GM19438 (cell line): ENCODE results near the gene FBXW12.

ENCODE experiments used
- ATAC-seq: cut with Tn5 transposase; IDR thresholded peaks from one replicate; pipeline ENCODE4 v1.9.1; 2021; ENCODE audit warnings: low read depth; ENCODE audit not compliant: unreplicated experiment

The FBXW12 gene

DNA sequence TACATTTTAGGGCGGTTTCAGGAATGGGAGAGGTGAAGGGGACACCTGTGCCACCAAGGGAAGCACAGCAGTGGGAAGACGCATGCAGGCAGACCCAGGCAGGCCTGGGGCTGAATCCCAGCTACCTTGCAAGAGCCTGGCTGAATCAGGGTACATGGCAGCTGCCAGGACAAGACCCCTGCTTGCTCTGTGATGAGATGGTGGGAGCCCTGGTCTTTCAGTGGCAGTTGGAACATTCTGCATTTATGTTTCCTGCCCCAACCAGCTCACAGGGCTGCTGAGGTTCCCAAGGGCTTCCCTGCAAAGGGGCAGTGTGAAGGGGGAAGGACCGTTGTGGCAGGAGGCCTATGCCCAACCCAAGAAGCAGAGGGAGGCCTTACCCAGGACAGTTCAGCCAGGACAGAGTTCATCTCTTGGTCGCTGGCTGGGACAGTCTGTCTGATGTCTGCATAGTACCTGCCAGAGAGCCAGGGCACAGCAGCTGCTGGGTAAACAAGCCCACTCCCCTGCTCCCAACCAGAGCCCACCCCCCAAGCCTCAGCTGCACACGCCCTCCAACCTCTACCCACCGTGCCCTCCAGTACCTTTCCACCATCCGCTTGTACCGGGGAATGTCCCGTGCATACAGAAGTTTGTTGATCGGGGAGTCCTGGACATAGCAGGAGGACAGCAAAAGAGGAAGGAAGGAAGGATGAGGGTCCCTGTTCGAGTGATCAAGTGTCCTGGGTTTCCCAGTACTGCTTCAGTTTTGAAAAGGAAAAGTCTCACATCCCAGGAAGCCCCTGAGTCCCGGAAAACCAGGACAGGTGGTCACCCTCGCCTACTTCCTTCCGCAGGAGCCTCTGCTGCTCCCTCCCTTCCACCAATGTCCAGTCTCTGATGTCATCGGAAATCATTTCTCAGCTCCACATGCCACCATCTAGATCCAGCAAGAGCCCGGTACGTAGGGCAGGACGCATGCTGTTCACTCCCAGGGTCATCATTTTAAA is 34.7 kb downstream of the FBXW12 start:
- no peak for ATAC-seq

DNA sequence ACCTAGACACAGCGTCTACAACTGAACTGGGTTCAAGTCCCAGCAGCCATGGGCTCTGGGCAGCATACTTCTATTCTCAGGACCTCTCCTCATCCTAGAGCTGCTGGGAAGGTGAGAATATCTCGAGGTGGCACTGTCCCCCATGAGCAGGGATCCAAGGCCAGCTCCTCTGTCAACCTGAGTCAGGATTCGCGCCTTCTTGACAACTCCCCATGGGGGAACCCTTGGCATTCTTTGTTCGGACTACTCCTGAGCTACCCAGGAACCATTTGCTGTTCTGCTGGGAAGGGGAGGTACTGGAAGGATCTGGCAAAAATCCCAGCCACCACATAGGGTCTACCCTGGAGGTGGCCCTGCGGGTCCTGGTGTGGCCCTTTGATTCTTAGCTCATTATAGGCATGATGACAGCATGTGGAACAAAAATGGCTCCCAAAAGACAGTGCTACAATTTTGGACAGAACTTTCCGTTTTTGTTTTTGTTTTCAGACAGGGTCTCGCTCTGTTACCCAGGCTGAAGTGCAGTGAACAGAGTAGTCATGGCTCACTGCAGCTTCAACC is 35.6 kb downstream of the FBXW12 start:
- no peak for ATAC-seq

- no peak for ATAC-seq
Measured at GRCh38 chr3:48408823-48409281, 36.8 kb downstream of the FBXW12 start.

DNA sequence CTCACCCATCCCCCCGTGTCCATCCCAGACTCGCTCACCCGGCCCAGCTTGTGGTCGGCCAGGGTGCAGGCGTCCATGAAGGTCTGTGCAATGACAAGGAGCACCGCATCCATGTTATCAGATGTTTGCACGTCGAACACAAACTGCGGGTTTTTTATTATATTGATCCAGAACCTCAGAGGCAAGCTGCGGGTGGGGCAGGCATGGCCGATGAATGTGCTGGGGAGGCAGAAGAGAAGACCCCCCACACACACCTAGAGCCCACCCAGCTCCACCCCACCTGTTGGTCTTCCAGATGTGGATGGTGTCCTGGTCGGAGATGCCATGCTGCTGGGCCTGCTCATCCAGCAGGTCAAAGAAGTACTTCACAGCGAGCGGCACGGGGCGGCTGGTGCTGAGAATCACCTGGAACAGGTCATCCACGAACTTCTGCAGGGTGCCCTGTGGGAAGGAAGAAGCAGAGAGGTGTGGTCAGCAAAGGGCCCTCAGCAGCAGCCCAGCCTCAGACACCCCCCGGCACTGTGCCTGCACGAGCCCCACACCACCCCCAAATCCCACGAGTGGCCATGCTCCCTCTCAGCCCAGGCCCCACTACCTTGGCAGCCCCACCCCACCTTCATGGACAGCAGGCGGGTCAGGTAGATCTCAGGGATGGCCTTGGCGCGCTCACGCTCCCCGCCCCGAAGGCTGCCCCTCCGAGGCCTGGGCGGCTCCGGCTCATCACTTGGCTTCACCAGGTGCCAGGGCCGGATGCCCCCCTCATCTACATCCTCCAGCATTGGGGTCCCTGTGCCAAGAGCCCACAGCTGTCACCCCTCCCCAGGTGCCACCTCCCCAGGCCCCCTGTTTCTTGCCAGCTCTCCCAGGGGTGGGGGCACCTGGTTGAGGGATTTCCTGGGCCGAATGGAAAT is 37.5 kb downstream of the FBXW12 start:
- ATAC-seq, result no peak

DNA sequence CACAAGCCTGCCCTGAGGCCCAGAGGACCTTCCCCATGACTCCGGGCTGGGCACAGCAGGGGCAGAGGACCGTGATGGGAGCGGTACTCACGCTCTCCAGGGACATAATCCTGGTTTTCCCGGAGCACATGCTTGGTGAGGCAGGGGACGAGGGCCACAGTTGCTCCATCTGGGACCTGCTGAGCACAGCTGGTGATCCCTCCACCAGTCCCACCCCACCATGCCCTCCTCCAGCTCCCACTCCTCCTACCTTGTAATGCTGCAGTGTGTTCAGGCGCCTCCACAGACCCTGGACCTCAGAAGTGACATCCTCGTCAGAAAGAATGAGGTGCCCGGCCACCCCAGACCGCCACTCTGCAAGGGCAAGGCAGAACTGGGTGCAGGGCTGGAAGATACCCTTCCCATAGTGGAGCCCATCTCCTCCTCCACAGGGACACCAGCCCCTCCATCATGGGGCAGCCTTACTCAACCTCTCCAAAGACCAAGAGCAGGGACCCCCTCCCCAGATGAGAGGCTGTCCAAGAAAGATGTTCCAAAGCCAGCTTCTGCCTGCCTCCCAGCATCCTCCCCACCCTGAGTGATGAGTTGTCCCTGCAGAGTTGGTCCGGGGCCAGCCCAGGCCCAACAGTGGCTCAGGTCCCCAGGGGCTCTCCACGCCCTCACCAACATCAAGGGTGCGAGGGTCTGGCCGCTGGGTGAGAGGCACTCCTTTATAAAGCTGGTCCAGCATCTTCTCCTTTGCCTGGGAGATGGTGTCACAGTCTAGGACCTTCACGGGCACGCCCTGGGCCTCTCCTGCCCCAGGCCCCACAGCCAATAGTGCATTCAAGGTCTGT is 38.4 kb downstream of the FBXW12 start:
- no peak for ATAC-seq

DNA sequence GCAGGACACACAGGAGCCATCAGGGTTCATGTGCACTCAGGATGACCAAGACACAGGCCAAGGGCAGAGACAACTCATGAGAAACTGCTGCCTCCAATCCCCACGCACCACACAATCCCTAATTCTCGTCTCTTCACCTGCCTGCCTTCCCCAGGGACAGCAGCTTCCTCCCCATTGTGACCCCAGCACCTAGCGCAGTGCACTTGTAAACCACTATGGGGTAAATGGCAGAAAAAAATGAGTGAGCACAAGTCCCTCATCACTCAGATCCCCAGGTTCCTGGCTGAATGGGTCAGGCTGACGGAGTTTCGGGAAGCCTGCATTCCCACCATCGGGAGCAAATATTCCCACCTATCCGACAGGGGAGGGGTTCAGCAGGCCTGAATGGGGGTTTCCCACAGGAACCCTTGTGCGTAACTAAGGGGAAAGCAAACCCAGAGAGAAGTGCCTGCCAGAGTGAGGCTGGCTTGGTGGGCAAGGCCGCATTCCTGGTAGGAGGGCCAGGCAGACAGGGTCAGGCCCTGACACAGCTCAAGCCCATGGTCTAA is 39.1 kb downstream of the FBXW12 start:
- no peak for ATAC-seq

GRCh38 chr3:48411606-48412374 is 39.8 kb downstream of the FBXW12 start:
- no peak for ATAC-seq

DNA sequence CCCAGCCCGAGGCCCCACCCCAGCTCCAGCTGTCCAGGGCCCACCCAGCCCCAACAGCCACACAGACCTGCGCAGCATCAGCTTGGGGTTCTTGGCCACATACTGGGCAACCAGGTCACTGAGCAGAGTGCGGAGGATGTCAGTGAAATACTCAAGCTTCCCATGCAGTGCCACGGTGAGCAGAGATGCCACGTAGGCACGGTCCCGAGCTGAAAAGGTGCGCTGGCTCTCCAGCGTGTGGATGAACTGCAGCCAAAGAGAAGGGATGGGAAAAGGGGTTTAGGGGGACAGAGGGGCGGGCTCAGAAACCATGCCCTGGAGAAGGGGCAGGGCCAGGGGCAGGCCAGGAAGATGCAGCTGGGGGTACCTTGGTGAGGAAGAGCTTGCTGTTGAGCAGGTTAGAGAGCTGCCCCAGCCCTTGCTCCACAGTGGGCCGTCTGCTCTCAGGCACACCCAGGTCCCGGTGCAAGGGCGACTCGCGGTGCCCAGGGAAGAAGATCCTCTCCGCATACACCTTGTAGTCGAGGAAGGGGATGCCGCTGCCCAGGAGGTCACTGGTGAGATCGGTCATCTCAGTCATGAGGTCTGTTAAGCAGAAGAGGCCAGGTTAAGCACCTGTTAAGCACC is 40.5 kb downstream of the FBXW12 start:
- no peak for ATAC-seq

DNA sequence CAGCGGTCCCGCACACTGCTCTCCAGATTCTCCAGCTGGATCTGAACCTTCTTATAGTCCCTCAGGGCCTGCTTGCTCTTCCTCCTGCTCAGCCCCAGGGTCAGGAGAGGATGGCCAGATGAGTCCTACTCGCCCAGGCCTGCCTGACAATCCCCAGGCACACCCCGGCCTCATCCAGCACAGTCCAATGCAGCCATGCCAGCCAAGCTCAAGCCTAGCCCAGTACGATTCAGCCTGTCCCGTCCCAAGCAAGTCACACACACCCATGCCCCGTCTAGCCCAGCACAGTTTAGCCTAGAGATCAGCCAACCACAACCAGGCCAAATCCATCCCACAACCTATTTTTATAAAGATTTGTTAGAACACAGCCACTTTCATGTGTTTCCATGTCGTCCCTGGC is 41.1 kb downstream of the FBXW12 start:
- no peak for ATAC-seq

DNA sequence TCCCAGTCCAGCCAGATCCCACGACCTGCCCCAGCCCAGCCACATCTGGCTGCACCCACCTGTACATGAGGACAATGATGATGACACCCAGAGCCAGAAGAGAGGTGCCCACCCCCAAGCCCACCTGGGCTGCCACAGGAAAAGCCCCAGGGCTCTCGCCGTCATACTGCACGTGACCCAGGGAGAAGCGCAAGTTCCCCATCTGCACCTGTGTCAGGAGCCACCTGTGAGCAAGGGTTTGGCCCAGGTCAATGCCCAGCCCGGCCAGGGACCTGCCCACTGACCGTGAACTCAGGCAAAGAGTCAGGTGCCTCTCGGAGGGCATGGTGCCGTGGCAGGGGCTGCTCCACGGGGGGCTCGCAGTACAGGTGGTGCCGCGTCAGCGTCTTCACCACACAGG is 41.6 kb downstream of the FBXW12 start:
- ATAC-seq, result no peak

GRCh38 chr3:48414376-48415250 is 42.6 kb downstream of the FBXW12 start:
- no peak for ATAC-seq

DNA sequence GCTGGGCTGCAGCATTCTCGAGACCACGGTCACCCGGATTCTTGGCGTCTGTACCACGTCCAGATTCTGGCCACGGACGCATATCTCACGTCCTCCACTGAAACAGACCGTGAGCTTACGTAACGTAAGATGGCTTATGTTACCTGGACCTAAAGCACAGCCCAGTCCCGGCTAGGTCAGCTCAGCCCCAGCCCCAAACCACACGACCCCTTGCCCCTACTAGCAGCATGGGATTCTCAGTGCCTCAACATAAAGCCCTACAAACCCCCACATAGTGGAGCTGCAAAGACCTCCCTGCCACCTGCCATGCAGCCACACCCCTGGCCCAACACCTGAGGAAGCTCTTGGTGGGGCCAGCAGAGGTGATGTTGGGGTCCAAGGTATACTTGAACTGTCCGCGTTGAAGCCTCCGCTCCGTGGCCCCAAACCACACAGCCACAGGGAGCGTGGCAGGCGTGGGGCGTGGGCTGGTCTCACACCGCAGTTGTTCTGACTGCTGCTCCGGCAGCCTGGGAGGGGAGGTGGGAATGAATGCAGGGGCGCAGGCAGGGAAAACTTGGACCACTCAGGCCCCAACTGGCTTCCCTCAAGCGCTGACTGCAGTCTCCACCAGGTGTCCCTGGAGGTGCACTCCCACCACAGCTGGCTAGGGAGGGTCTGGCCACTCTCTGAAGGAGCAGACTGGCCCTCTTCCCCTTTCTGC is 43.4 kb downstream of the FBXW12 start:
- ATAC-seq, result no peak

DNA sequence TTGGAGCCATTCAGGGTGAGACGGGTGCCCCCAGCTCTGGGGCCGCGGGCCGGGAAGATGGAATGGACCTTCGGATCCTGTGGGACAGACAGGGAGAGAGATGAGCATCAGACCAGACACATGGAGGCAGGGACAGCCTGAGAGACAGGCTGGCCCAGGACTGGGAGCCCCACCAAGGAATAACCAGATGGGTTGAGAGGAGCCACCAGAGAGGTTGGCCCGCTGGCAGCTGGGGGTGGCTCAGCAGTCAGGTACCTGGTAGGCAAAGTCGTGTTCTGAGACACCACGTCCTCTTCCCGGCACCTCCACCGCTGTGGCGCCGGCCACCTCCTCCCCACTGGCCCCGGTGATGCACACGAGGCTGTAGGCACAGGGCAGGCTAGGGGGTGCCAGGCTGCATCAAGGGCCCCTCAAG is 44.1 kb downstream of the FBXW12 start:
- no peak for ATAC-seq

GRCh38 chr3:48416546-48416945 is 44.5 kb downstream of the FBXW12 start:
- ATAC-seq, result no peak

DNA sequence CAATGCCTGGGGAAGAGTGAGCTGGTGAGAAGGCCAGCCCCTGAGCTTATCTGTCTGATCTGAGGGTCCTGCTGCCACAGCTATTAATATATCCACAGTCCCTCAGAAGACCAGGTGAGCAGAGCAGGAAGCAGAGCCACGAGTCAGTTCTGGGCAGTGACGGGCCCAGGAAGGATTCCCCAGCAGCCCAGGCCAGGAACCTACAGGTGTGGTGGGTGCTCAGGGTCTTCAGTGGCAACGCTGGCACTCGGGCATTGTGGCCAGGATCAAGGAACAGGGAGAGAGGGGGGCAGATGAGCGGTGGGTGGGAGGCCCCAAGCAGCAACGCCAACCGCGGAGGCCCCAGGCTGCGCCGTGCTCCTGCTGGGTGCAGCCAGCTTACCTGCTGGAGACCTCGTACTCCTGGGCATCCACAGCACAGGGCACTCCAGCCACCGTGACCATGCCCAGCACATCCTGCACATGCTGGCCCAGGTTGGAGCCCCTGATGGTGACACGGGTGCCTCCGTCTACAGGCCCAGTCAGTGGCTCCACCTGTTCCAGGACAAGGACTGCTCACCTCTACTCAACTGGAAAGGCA is 45.6 kb downstream of the FBXW12 start:
- no peak for ATAC-seq

DNA sequence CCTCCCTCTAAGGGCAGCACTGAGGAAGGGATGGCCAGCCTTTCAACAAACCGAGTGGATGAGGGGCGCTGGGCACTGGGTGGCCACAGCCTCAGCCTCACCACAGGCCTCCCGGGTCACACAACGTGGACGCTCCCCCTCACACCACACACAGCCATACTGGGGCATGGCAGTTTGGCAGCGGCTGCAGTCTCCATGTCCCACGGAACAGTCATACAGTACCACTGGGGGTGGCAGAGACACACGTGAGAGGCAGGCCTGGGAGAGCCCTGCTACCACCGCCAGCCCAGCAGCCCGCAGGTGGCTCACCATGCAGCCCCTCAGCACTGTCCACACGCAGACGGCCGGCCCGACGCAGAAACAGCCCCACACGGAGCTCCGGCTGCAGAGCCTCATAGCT is 46.1 kb downstream of the FBXW12 start:
- no peak for ATAC-seq

DNA sequence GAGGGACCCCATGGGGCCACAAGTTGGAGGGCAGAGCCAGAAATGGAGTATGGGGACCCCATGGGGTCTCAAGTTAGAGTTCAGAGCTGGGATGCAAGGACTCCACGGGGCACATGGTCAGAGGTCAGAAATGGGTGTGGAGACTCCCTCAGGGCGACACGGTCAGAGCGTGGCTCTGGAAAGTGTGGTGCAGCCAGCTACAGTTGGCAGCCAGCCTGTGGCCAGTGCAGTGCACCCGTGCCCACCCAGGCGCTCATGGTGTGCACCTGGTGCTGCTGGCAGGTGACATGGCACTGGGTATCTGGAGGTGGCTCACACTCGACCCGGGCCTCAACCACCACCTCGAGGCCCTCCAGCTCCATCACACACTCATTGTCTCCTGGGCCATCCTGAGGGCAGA is 46.6 kb downstream of the FBXW12 start:
- ATAC-seq, result no peak
